ENCODE results near the gene LPAR1.

LPAR1 gene

GRCh38 chr9:110960288-110960687 lies 78.0 kb downstream of the LPAR1 start:
- TF ChIP-seq CTCF (IDR thresholded peaks at IDR 0.05; ENCODE audit: low read depth, low read length, missing control alignments), result no peak
- in situ Hi-C loops (cut with HindIII; ENCODE audit: low pct_ligation_motif_present, low sequenced_read_pairs), result no loop called here
- H3K4me3 ChIP-seq (ENCODE audit: low read depth, low read length), result no peak overlapping the region
- no peak for DNase-seq
- H3K36me3 ChIP-seq (replicated peaks), result no peaks in the 10 kb centered on the region
- H3K27ac ChIP-seq, result no peak overlapping the region
- no peaks in the 10 kb centered on the region for H3K27me3 ChIP-seq (replicated peaks)

- TF ChIP-seq CTCF (IDR thresholded peaks at IDR 0.05; ENCODE audit: low read depth, low read length, missing control alignments), result no peak
- in situ Hi-C loops (cut with HindIII; ENCODE audit: low pct_ligation_motif_present, low sequenced_read_pairs), result no loop called here
- no peak for DNase-seq
- Histone ChIP-seq H3K27me3 (replicated peaks) (no peaks in the 10 kb centered on the region), H3K36me3 (replicated peaks) (no peaks in the 10 kb centered on the region), H3K4me3 (ENCODE audit: low read depth, low read length) (no peak overlapping the region), H3K27ac (no peak overlapping the region)
Observed at GRCh38 chr9:110958847-110959246, 79.4 kb downstream of the LPAR1 start.

- TF ChIP-seq CTCF (IDR thresholded peaks at IDR 0.05; ENCODE audit: low read depth, low read length, missing control alignments), result no peak
- Histone ChIP-seq H3K4me3 (ENCODE audit: low read depth, low read length) (no peak overlapping the region), H3K36me3 (replicated peaks) (no peaks in the 10 kb centered on the region), H3K27ac (no peak overlapping the region), H3K27me3 (replicated peaks) (no peaks in the 10 kb centered on the region)
- no peak for DNase-seq
- in situ Hi-C loops (cut with HindIII; ENCODE audit: low pct_ligation_motif_present, low sequenced_read_pairs), result no loop called here
Observed at GRCh38 chr9:110954822-110955291, 83.4 kb downstream of the LPAR1 start.

GRCh38 chr9:110952540-110952859 lies 85.8 kb downstream of the LPAR1 start:
- in situ Hi-C loops (cut with HindIII; ENCODE audit: low pct_ligation_motif_present, low sequenced_read_pairs), result no loop called here
- no peaks in the 10 kb centered on the region for H3K27me3 ChIP-seq (replicated peaks)
- no peak for TF ChIP-seq CTCF (IDR thresholded peaks at IDR 0.05; ENCODE audit: low read depth, low read length, missing control alignments)
- no peaks in the 10 kb centered on the region for H3K36me3 ChIP-seq (replicated peaks)
- no peak overlapping the region for H3K4me3 ChIP-seq (ENCODE audit: low read depth, low read length)
- no peak for DNase-seq
- H3K27ac ChIP-seq, result no peak overlapping the region

- Histone ChIP-seq H3K4me3 (ENCODE audit: low read depth, low read length) (no peak overlapping the region), H3K27ac (no peak overlapping the region), H3K36me3 (replicated peaks) (no peaks in the 10 kb centered on the region), H3K27me3 (replicated peaks) (no peaks in the 10 kb centered on the region)
- in situ Hi-C loops (cut with HindIII; ENCODE audit: low pct_ligation_motif_present, low sequenced_read_pairs), result no loop called here
- no peak for DNase-seq
- no peak for TF ChIP-seq CTCF (IDR thresholded peaks at IDR 0.05; ENCODE audit: low read depth, low read length, missing control alignments)
Observed at GRCh38 chr9:110951805-110952539, 86.3 kb downstream of the LPAR1 start.
